ENCODE results near the gene KRTAP12-4. TPM values are rescaled to one million over a fixed set of nuclear protein-coding genes. Genes with fewer than 3 reads are reported as not detected.

Gene KRTAP12-4
- total RNA-seq, 1 donor from 2014 or later = not detected

DNA sequence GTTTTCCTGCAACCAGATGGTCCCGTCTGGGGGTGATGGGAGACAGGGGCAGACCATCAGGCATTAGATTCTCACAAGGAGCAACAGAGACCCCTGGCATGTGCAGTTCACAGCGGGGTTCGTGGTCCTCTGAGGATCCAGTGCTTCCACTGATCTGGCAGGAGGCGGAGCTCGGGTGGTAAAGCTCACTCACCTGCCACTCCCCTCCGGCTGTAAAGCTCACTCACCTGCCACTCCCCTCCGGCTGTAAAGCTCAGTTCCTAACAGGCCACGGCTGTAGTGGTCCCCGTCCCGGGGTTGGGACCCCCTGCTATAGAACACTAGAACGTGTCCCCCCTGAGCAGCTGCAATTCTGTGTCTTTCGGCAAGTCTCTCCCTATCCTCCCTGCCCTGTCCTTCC is 47.1 kb upstream of the KRTAP12-4 start:
- Mint-ChIP-seq H3K4me1 (ENCODE audit: unreplicated experiment) (peaks cover 7% of the 10 kb centered on the region), H3K9me3 (ENCODE audit: unreplicated experiment) (no peaks in the 10 kb centered on the region), H3K4me3 (ENCODE audit: unreplicated experiment) (no peak overlapping the region), H3K27me3 (ENCODE audit: unreplicated experiment) (peaks cover 17% of the 10 kb centered on the region), H3K27ac (ENCODE audit: unreplicated experiment) (no peak overlapping the region), H3K36me3 (ENCODE audit: low read depth, unreplicated experiment) (peaks cover 4% of the 10 kb centered on the region)
- TF ChIP-seq, protein P1, sequence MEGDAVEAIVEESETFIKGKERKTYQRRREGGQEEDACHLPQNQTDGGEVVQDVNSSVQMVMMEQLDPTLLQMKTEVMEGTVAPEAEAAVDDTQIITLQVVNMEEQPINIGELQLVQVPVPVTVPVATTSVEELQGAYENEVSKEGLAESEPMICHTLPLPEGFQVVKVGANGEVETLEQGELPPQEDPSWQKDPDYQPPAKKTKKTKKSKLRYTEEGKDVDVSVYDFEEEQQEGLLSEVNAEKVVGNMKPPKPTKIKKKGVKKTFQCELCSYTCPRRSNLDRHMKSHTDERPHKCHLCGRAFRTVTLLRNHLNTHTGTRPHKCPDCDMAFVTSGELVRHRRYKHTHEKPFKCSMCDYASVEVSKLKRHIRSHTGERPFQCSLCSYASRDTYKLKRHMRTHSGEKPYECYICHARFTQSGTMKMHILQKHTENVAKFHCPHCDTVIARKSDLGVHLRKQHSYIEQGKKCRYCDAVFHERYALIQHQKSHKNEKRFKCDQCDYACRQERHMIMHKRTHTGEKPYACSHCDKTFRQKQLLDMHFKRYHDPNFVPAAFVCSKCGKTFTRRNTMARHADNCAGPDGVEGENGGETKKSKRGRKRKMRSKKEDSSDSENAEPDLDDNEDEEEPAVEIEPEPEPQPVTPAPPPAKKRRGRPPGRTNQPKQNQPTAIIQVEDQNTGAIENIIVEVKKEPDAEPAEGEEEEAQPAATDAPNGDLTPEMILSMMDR (IDR thresholded peaks at IDR 0.05; ENCODE audit: unreplicated experiment) = no peak
- no peak for DNase-seq (ENCODE audit: low spot score)

DNA sequence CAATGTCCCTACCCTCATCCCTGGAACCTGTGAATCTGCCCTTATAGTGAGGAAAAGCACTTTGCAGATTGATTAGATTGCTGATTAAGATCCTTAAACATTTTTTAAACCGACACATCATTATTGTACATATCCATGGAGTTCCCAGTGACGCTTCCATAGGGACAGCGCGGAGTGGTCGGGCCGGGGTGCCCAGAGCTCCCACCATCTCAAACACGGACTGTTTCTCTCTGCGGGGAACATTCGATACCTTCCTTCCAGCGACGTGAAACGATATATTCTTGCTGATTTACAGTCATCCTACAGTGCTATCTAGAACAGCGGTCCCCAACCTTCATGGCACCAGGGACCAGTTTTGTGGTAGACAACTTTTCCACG is 46.6 kb upstream of the KRTAP12-4 start:
- DNase-seq (ENCODE audit: low spot score) = no peak
- Mint-ChIP-seq H3K9me3 (ENCODE audit: unreplicated experiment) (no peaks in the 10 kb centered on the region), H3K4me1 (ENCODE audit: unreplicated experiment) (peaks cover 6% of the 10 kb centered on the region), H3K4me3 (ENCODE audit: unreplicated experiment) (no peak overlapping the region), H3K27me3 (ENCODE audit: unreplicated experiment) (peaks cover 17% of the 10 kb centered on the region), H3K27ac (ENCODE audit: unreplicated experiment) (no peak overlapping the region), H3K36me3 (ENCODE audit: low read depth, unreplicated experiment) (peaks cover 4% of the 10 kb centered on the region)
- TF ChIP-seq, protein P1 (IDR thresholded peaks at IDR 0.05; ENCODE audit: unreplicated experiment) = no peak

GRCh38 chr21:44700101-44701022 is 45.9 kb upstream of the KRTAP12-4 start:
- H3K9me3 Mint-ChIP-seq (ENCODE audit: unreplicated experiment) = no peaks in the 10 kb centered on the region
- H3K27ac Mint-ChIP-seq (ENCODE audit: unreplicated experiment) = no peak overlapping the region
- H3K27me3 Mint-ChIP-seq (ENCODE audit: unreplicated experiment) = peaks cover 13% of the 10 kb centered on the region
- no peak overlapping the region for H3K4me3 Mint-ChIP-seq (ENCODE audit: unreplicated experiment)
- no peaks in the 10 kb centered on the region for H3K36me3 Mint-ChIP-seq (ENCODE audit: low read depth, unreplicated experiment)
- no peak for DNase-seq (ENCODE audit: low spot score)
- H3K4me1 Mint-ChIP-seq (ENCODE audit: unreplicated experiment) = peaks cover 2% of the 10 kb centered on the region
- TF ChIP-seq, protein P1 (IDR thresholded peaks at IDR 0.05; ENCODE audit: unreplicated experiment) = no peak

DNA sequence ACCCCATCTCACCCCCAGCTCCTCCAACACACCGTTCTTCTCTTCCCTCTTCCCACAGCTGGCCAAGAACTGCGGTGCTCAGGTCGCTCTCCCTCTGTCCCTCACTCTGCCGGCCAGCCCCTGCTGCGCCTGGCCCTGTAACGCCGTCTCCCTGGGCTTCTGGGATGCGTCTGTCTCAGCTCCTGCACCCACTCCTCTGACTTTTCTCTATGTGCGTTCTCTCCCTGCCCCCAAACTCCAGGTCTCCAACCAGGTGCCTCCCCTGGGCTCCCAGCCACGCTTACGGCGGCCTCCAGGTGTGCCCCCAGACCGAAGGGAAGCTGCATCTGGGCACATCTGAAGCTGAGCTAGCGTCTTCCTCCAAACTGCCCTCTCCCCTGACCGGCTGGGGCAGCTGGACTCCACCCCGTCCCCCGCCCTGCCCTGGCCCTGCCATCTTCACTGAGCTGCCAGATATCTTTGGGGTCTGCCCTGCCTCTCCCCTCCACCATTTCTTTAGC is 45.1 kb upstream of the KRTAP12-4 start:
- DNase-seq (ENCODE audit: low spot score) = no peak
- Mint-ChIP-seq H3K9me3 (ENCODE audit: unreplicated experiment) (no peaks in the 10 kb centered on the region), H3K4me1 (ENCODE audit: unreplicated experiment) (peaks cover 2% of the 10 kb centered on the region), H3K4me3 (ENCODE audit: unreplicated experiment) (no peak overlapping the region), H3K36me3 (ENCODE audit: low read depth, unreplicated experiment) (no peaks in the 10 kb centered on the region), H3K27me3 (ENCODE audit: unreplicated experiment) (peaks cover 11% of the 10 kb centered on the region), H3K27ac (ENCODE audit: unreplicated experiment) (no peak overlapping the region)
- TF ChIP-seq, protein P1 (IDR thresholded peaks at IDR 0.05; ENCODE audit: unreplicated experiment) = no peak

All from endothelial cell (in vitro differentiated cells).